SU-DHL-6 (cell line): Measurements from ENCODE around the gene CLEC4D.
"Not testable (repeated sequence)": the region's sequence is repeated elsewhere in the genome, so short reads cannot be mapped to it uniquely, and the experiment has no call there.

Experiments used
- H2AFZ ChIP-seq: fragments of 200-600 bp; sonication (generic); 2 replicates; pipeline ENCODE4 v1.6.1; 2014; ENCODE audit warnings: low read depth, mild to moderate bottlenecking, moderate library complexity, mixed read lengths, antibody characterized with exemption, low read length; ENCODE audit not compliant: severe bottlenecking
- H3F3A ChIP-seq: fragments of 200-600 bp; shearing (Covaris generic); 2 replicates; pipeline ENCODE4 v1.6.0; 2016; ENCODE audit warnings: antibody characterized with exemption, mild to moderate bottlenecking; ENCODE audit not compliant: insufficient read depth
- H3K27ac ChIP-seq: fragments of 200-600 bp; sonication (generic); 2 replicates; pipeline ENCODE4 v1.5.1; 2016; ENCODE audit warnings: low read depth, mild to moderate bottlenecking, low read length, moderate library complexity, mixed read lengths
- H3K27me3 ChIP-seq: fragments of 200-600 bp; sonication (generic), shearing (Covaris generic); 2 replicates; pipeline ENCODE4 v1.6.0; 2014; ENCODE audit warnings: mild to moderate bottlenecking, low read length
- H3K36me3 ChIP-seq: fragments of 200-600 bp; sonication (generic); 2 replicates; pipeline ENCODE4 v1.6.1; 2014; ENCODE audit warnings: mild to moderate bottlenecking, low read length, mixed read lengths
- H3K4me2 ChIP-seq: fragments of 300-600, 200-600 bp; shearing (Covaris generic), sonication (generic); 2 replicates; pipeline ENCODE4 v1.6.0; 2014; ENCODE audit warnings: low read length, low read depth, mild to moderate bottlenecking; ENCODE audit not compliant: poor library complexity, severe bottlenecking
- H3K4me3 ChIP-seq: fragments of 200-600 bp; sonication (generic); 2 replicates; pipeline ENCODE4 v1.5.1; 2014; ENCODE audit warnings: antibody characterized with exemption, low read length, mild to moderate bottlenecking, mixed read lengths; ENCODE audit not compliant: insufficient read depth, poor library complexity, severe bottlenecking
- H3K79me2 ChIP-seq: fragments of 200-600 bp; sonication (generic); 2 replicates; pipeline ENCODE4 v1.6.1; 2014; ENCODE audit warnings: mild to moderate bottlenecking, low read length, moderate library complexity; ENCODE audit not compliant: insufficient read depth
- H3K9ac ChIP-seq: fragments of 200-600 bp; sonication (generic); 2 replicates; pipeline ENCODE4 v1.7.0; 2014; ENCODE audit warnings: mild to moderate bottlenecking, low read length
- H3K9me2 ChIP-seq: fragments of 200-600 bp; sonication (generic); replicated peaks from 2 replicates; pipeline ENCODE4 v1.6.1; 2014; ENCODE audit warnings: low read length; ENCODE audit not compliant: insufficient read depth
- H3K9me3 ChIP-seq: fragments of 200-600 bp; sonication (generic); 2 replicates; pipeline ENCODE4 v1.6.1; 2014; ENCODE audit warnings: low read length, mixed read lengths; ENCODE audit not compliant: insufficient read depth
- H4K20me1 ChIP-seq: fragments of 200-600 bp; sonication (generic); 2 replicates; pipeline ENCODE4 v1.6.1; 2014; ENCODE audit warnings: low read depth, mild to moderate bottlenecking, antibody characterized with exemption, low read length, moderate library complexity, mixed read lengths
- CTCF ChIP-seq: fragments of 200-600 bp; sonication (generic); IDR thresholded peaks from one replicate; pipeline ENCODE4 v1.5.1; 2017; ENCODE audit warnings: antibody characterized with exemption, mild to moderate bottlenecking, low read length, moderate library complexity; ENCODE audit not compliant: insufficient read depth, poor library complexity, severe bottlenecking
- EZH2phosphoT487 ChIP-seq: fragments of 200-600 bp; sonication (generic), shearing (Covaris generic); conservative IDR thresholded peaks from 2 replicates; pipeline ENCODE4 v1.6.1; 2018; ENCODE audit warnings: mild to moderate bottlenecking, antibody characterized with exemption, low read length, moderate library complexity, mixed read lengths

Gene CLEC4D

GRCh38 chr12:8517971-8518370 is 4.7 kb downstream of the CLEC4D start:
- H3K4me3 ChIP-seq = no peak overlapping the region
- no peaks in the 10 kb centered on the region for H3K36me3 ChIP-seq
- no peak overlapping the region for H3K9ac ChIP-seq
- TF ChIP-seq CTCF (no peak), EZH2phosphoT487 (no peak)
- H3K27me3 ChIP-seq = no peaks in the 10 kb centered on the region
- H3F3A ChIP-seq = no peaks in the 10 kb centered on the region
- no peaks in the 10 kb centered on the region; the same call in 1 of the 2 replicates for H4K20me1 ChIP-seq
- no peak overlapping the region for H3K4me2 ChIP-seq
- H3K79me2 ChIP-seq = no peaks in the 10 kb centered on the region
- H2AFZ ChIP-seq = no peak overlapping the region
- H3K9me3 ChIP-seq = no peaks in the 10 kb centered on the region
- no peak overlapping the region for H3K27ac ChIP-seq
- no peaks in the 10 kb centered on the region for H3K9me2 ChIP-seq

DNA sequence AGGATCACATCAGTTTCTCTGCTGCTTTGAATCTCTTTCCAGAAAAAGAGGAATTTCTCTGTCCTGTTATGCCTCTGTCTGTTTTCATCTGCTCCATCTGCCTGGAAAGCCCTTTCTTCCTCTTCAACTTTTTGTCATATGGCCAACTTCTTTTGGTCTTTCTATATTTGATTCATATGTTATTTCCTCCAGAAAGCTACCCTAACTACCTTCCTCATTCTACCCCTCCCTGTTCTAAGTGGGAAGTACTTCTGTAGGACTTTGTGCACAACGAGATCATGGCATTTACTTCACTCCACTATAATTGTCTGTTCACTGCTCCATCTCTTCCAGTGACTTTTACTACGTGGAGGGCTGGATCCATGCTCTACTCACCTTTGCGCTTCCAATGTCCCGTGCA is 5.9 kb downstream of the CLEC4D start:
- no peak overlapping the region for H3K4me2 ChIP-seq
- H3F3A ChIP-seq = no peaks in the 10 kb centered on the region
- H3K9me2 ChIP-seq = no peaks in the 10 kb centered on the region
- H3K79me2 ChIP-seq = no peaks in the 10 kb centered on the region
- H3K4me3 ChIP-seq = no peak overlapping the region
- H3K27ac ChIP-seq = no peak overlapping the region
- H2AFZ ChIP-seq = no peak overlapping the region
- H3K9me3 ChIP-seq = no peaks in the 10 kb centered on the region
- no peaks in the 10 kb centered on the region for H3K27me3 ChIP-seq
- no peaks in the 10 kb centered on the region; the same call in 1 of the 2 replicates for H4K20me1 ChIP-seq
- no peak overlapping the region for H3K9ac ChIP-seq
- TF ChIP-seq EZH2phosphoT487 (no peak), CTCF (no peak)
- H3K36me3 ChIP-seq = no peaks in the 10 kb centered on the region

DNA sequence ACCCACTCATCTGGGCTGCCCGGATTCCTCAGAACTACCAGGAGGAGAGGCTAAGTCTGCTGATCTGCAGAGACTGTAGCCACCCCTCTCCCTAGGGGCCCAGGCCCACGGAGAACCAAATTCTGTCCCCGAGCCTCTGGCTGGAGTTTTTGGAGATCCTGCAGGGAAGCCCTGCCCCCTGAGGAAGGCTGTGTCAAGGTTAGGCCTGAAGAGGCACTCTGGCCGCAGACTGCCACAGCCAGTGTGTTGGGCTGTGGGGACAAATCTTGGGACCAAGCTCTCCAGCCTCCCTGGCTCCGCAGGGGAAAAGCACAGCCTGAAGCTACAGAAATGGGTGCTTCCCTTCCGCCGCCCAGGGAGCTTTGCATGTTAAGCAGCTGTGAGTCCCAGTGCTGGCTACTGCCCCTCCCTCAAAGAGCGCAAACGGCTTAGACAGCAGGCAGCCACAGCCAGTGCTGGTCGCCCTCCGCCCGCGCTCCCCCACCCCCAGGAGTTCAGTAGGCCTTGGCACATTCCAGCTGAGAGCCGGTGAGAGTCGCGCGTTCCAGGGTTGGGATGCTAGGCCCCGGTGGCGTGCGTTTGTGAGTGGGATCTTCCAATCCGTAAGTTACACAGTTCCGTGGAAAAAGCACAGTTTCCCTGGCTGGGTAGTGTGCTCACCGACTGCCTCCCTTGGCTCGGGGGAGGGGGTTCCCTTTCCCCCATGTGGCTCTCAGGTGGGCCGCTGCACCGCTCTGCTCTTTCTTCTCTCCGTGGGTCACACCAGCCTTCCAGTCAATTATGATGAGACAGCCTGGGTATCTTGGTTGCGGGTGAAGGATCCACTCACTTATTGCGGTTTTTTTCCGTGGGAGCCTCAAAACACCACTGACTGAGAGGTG is 14.2 kb downstream of the CLEC4D start:
- H3K36me3 ChIP-seq = no peaks in the 10 kb centered on the region
- H2AFZ ChIP-seq = no peak overlapping the region
- no peak overlapping the region for H3K4me2 ChIP-seq
- no peak overlapping the region for H3K4me3 ChIP-seq
- no peaks in the 10 kb centered on the region for H3K9me2 ChIP-seq
- no peaks in the 10 kb centered on the region for H3K9me3 ChIP-seq
- H3K79me2 ChIP-seq = no peaks in the 10 kb centered on the region
- no peak for TF ChIP-seq EZH2phosphoT487
- no peak overlapping the region for H3K27ac ChIP-seq
- H3K9ac ChIP-seq = no peak overlapping the region
- no peaks in the 10 kb centered on the region for H3F3A ChIP-seq
- no peaks in the 10 kb centered on the region for H3K27me3 ChIP-seq
- H4K20me1 ChIP-seq = no peaks in the 10 kb centered on the region

DNA sequence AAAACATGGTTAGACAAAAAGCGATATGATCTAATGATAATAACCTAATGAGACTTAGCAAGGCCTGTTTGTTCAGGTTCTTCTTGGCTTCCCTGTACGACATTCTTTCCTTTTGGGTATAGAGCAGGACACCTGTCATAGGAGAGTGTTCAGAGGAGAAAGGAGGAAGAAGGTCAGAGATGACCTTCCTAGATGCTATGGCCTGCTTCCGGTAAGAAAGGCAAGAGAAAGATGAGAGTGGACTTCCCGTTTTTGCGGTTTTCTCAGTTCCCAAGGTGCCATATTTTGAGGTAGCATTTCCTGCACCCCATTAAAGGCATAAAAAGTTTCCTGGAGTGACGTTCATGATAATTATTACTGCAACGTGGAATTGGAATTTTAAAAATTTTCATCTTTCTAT is 18.7 kb downstream of the CLEC4D start:
- Histone ChIP-seq H3F3A (no peaks in the 10 kb centered on the region), H3K9me2 (no peaks in the 10 kb centered on the region), H3K9ac (no peak overlapping the region), H3K9me3 (no peaks in the 10 kb centered on the region), H4K20me1 (no peaks in the 10 kb centered on the region), H3K36me3 (no peaks in the 10 kb centered on the region), H3K4me3 (no peak overlapping the region), H3K79me2 (no peaks in the 10 kb centered on the region), H3K27ac (no peak overlapping the region), H3K27me3 (no peaks in the 10 kb centered on the region), H2AFZ (no peak overlapping the region), H3K4me2 (no peak overlapping the region)
- TF ChIP-seq EZH2phosphoT487 (no peak), CTCF (no peak)

DNA sequence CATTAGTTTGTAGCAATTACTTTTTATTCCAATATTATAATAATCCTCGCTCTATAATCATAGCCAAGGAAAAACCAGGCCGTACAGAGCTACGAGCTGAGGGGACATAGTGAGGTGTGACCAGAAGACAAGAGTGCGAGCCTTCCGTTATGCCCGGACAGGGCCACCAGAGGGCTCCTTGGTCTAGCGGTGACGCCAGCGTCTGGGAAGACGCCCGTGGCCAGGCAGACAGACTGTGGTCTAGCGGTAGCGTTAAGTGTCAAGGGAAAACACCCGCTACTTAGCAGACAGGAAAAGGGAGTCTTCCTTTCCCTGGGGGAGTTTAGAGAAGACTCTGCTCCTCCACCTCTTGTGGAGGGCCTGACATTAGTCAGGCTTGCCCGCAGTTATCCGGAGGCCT is 24.5 kb downstream of the CLEC4D start:
- H3K9me3 ChIP-seq, H3K36me3 ChIP-seq, H3K27me3 ChIP-seq, H3K9ac ChIP-seq, H3K27ac ChIP-seq, H2AFZ ChIP-seq, H4K20me1 ChIP-seq, H3K79me2 ChIP-seq, H3K4me2 ChIP-seq, H3K4me3 ChIP-seq, H3F3A ChIP-seq, H3K9me2 ChIP-seq: not testable (repeated sequence)

- H2AFZ ChIP-seq = not testable (repeated sequence)
Measured at GRCh38 chr12:8540831-8541230, 27.5 kb downstream of the CLEC4D start, which contains the start of gene CLEC4E. Gene CLEC4E (minus strand): TSS chr12:8540905. CDS start chr12:8540797, 108 bp downstream.

More at GRCh38 chr12:8540831-8541230, 27.5 kb downstream of the CLEC4D start, which contains the start of gene CLEC4E:
- not testable (repeated sequence) for H3K27me3 ChIP-seq, H3K27ac ChIP-seq, H3K9me2 ChIP-seq, H3K79me2 ChIP-seq, H3F3A ChIP-seq, H3K9me3 ChIP-seq, H3K9ac ChIP-seq, H3K36me3 ChIP-seq, H3K4me2 ChIP-seq, H4K20me1 ChIP-seq, H3K4me3 ChIP-seq
